ENCODE results near the gene THOP1.

THOP1 gene

GRCh38 chr19:2804156-2805004 is 19.1 kb downstream of the THOP1 start:
- no peak for DNase-seq (ENCODE audit: low read depth)

GRCh38 chr19:2805261-2805900 is 20.1 kb downstream of the THOP1 start:
- no peak for DNase-seq (ENCODE audit: low read depth)

- DNase-seq (ENCODE audit: low read depth) = no peak
These were observed 20.8 kb downstream of the THOP1 start for GRCh38 chr19:2805991-2806649.

GRCh38 chr19:2806736-2807378 is 21.6 kb downstream of the THOP1 start:
- no peak for DNase-seq (ENCODE audit: low read depth)

GRCh38 chr19:2807379-2808128 is 22.3 kb downstream of the THOP1 start:
- no peak for DNase-seq (ENCODE audit: low read depth)

- DNase-seq (ENCODE audit: low read depth) = no peak
These were observed 23.0 kb downstream of the THOP1 start for GRCh38 chr19:2808129-2808941.

GRCh38 chr19:2809387-2810140 is 24.3 kb downstream of the THOP1 start:
- no peak for DNase-seq (ENCODE audit: low read depth)

GRCh38 chr19:2810141-2811091 is 25.1 kb downstream of the THOP1 start:
- DNase-seq (ENCODE audit: low read depth) = no peak

- DNase-seq (ENCODE audit: low read depth) = no peak
These were observed 26.0 kb downstream of the THOP1 start for GRCh38 chr19:2811221-2811722.

- no peak for DNase-seq (ENCODE audit: low read depth)
These were observed 26.6 kb downstream of the THOP1 start for GRCh38 chr19:2811735-2812413.

GRCh38 chr19:2812414-2813234 is 27.3 kb downstream of the THOP1 start:
- DNase-seq (ENCODE audit: low read depth) = no peak

- DNase-seq (ENCODE audit: low read depth) = no peak
These were observed 28.2 kb downstream of the THOP1 start for GRCh38 chr19:2813235-2814160.

- DNase-seq (ENCODE audit: low read depth) = no peak
These were observed 29.1 kb downstream of the THOP1 start for GRCh38 chr19:2814426-2814825.

- DNase-seq (ENCODE audit: low read depth) = no peak
These were observed 29.9 kb downstream of the THOP1 start for GRCh38 chr19:2815191-2815614.

- no peak for DNase-seq (ENCODE audit: low read depth)
These were observed 30.6 kb downstream of the THOP1 start for GRCh38 chr19:2815923-2816322.

GRCh38 chr19:2816641-2817040 is 31.3 kb downstream of the THOP1 start:
- DNase-seq (ENCODE audit: low read depth) = no peak
